ENCODE measurements around the gene GPC5.

Gene GPC5

GRCh38 chr13:92197669-92198068, 799.2 kb downstream of the GPC5 start:
- no peaks in the 10 kb centered on the region for H3K9me3 Mint-ChIP-seq
- DNase-seq (ENCODE audit: low spot score in 2 of 2): no peak
- no peak overlapping the region for H3K27ac Mint-ChIP-seq
- ATAC-seq (ENCODE audit: low read depth): no peak
- H3K4me3 Mint-ChIP-seq: no peak overlapping the region
- H3K4me1 Mint-ChIP-seq: no peaks in the 10 kb centered on the region
- H3K27me3 Mint-ChIP-seq: no peaks in the 10 kb centered on the region
- no peaks in the 10 kb centered on the region for H3K36me3 Mint-ChIP-seq

GRCh38 chr13:92218615-92219014, 820.2 kb downstream of the GPC5 start:
- no peak overlapping the region for H3K4me3 Mint-ChIP-seq
- H3K27ac Mint-ChIP-seq: no peak overlapping the region
- peaks cover 3% of the 10 kb centered on the region for H3K9me3 Mint-ChIP-seq
- H3K27me3 Mint-ChIP-seq: no peaks in the 10 kb centered on the region
- ATAC-seq (ENCODE audit: low read depth): no peak
- H3K36me3 Mint-ChIP-seq: no peaks in the 10 kb centered on the region
- DNase-seq (ENCODE audit: low spot score in 2 of 2): no peak
- H3K4me1 Mint-ChIP-seq: no peaks in the 10 kb centered on the region

- H3K27me3 Mint-ChIP-seq: no peaks in the 10 kb centered on the region
- H3K27ac Mint-ChIP-seq: no peak overlapping the region
- no peak for DNase-seq (ENCODE audit: low spot score in 2 of 2)
- ATAC-seq (ENCODE audit: low read depth): no peak
- no peaks in the 10 kb centered on the region for H3K4me1 Mint-ChIP-seq
- no peak overlapping the region for H3K4me3 Mint-ChIP-seq
- no peaks in the 10 kb centered on the region for H3K36me3 Mint-ChIP-seq
- H3K9me3 Mint-ChIP-seq: peaks cover 5% of the 10 kb centered on the region
Observed at GRCh38 chr13:92221916-92222315, 823.5 kb downstream of the GPC5 start.

GRCh38 chr13:92224052-92224821, 825.8 kb downstream of the GPC5 start:
- Mint-ChIP-seq H3K4me1 (no peaks in the 10 kb centered on the region), H3K9me3 (peaks cover 6% of the 10 kb centered on the region), H3K36me3 (no peaks in the 10 kb centered on the region), H3K4me3 (no peak overlapping the region), H3K27me3 (no peaks in the 10 kb centered on the region), H3K27ac (no peak overlapping the region)
- ATAC-seq (ENCODE audit: low read depth): no peak
- no peak for DNase-seq (ENCODE audit: low spot score in 2 of 2)

- no peak overlapping the region for H3K4me3 Mint-ChIP-seq
- peaks cover 5% of the 10 kb centered on the region for H3K9me3 Mint-ChIP-seq
- no peak overlapping the region for H3K27ac Mint-ChIP-seq
- DNase-seq (ENCODE audit: low spot score in 2 of 2) (no peak), ATAC-seq (ENCODE audit: low read depth) (no peak)
- no peaks in the 10 kb centered on the region for H3K27me3 Mint-ChIP-seq
- no peaks in the 10 kb centered on the region for H3K36me3 Mint-ChIP-seq
- H3K4me1 Mint-ChIP-seq: no peaks in the 10 kb centered on the region
Observed at GRCh38 chr13:92224825-92225224, 826.4 kb downstream of the GPC5 start.

- peaks cover 5% of the 10 kb centered on the region for H3K9me3 Mint-ChIP-seq
- H3K36me3 Mint-ChIP-seq: no peaks in the 10 kb centered on the region
- ATAC-seq (ENCODE audit: low read depth) (no peak), DNase-seq (ENCODE audit: low spot score in 2 of 2) (no peak)
- H3K27me3 Mint-ChIP-seq: no peaks in the 10 kb centered on the region
- H3K27ac Mint-ChIP-seq: no peak overlapping the region
- H3K4me3 Mint-ChIP-seq: no peak overlapping the region
- H3K4me1 Mint-ChIP-seq: no peaks in the 10 kb centered on the region
Observed at GRCh38 chr13:92225861-92226260, 827.4 kb downstream of the GPC5 start.

- ATAC-seq (ENCODE audit: low read depth) (no peak), DNase-seq (ENCODE audit: low spot score in 2 of 2) (no peak)
- Mint-ChIP-seq H3K9me3 (peaks cover 1% of the 10 kb centered on the region), H3K27ac (no peak overlapping the region), H3K36me3 (no peaks in the 10 kb centered on the region), H3K4me1 (no peaks in the 10 kb centered on the region), H3K27me3 (no peaks in the 10 kb centered on the region), H3K4me3 (no peak overlapping the region)
Observed at GRCh38 chr13:92232871-92233270, 834.5 kb downstream of the GPC5 start.

GRCh38 chr13:92251671-92252210, 853.3 kb downstream of the GPC5 start:
- ATAC-seq (ENCODE audit: low read depth) (no peak), DNase-seq (ENCODE audit: low spot score in 2 of 2) (no peak)
- H3K4me3 Mint-ChIP-seq: no peak overlapping the region
- H3K36me3 Mint-ChIP-seq: no peaks in the 10 kb centered on the region
- no peaks in the 10 kb centered on the region for H3K27me3 Mint-ChIP-seq
- H3K4me1 Mint-ChIP-seq: no peaks in the 10 kb centered on the region
- H3K9me3 Mint-ChIP-seq: peaks cover 6% of the 10 kb centered on the region
- H3K27ac Mint-ChIP-seq: no peak overlapping the region

GRCh38 chr13:92255526-92255925, 857.1 kb downstream of the GPC5 start:
- H3K4me1 Mint-ChIP-seq: no peaks in the 10 kb centered on the region
- H3K9me3 Mint-ChIP-seq: peaks cover 6% of the 10 kb centered on the region
- no peak overlapping the region for H3K27ac Mint-ChIP-seq
- ATAC-seq (ENCODE audit: low read depth): no peak
- no peak overlapping the region for H3K4me3 Mint-ChIP-seq
- H3K36me3 Mint-ChIP-seq: no peaks in the 10 kb centered on the region
- no peaks in the 10 kb centered on the region for H3K27me3 Mint-ChIP-seq
- DNase-seq (ENCODE audit: low spot score in 2 of 2): no peak

GRCh38 chr13:92256211-92256610, 857.8 kb downstream of the GPC5 start:
- no peak for DNase-seq (ENCODE audit: low spot score in 2 of 2)
- Mint-ChIP-seq H3K27ac (no peak overlapping the region), H3K27me3 (no peaks in the 10 kb centered on the region), H3K4me3 (no peak overlapping the region), H3K36me3 (no peaks in the 10 kb centered on the region), H3K9me3 (peaks cover 7% of the 10 kb centered on the region), H3K4me1 (no peaks in the 10 kb centered on the region)
- ATAC-seq (ENCODE audit: low read depth): no peak

GRCh38 chr13:92259046-92259445, 860.6 kb downstream of the GPC5 start:
- Mint-ChIP-seq H3K4me3 (no peak overlapping the region), H3K27ac (no peak overlapping the region), H3K27me3 (no peaks in the 10 kb centered on the region), H3K36me3 (no peaks in the 10 kb centered on the region), H3K4me1 (no peaks in the 10 kb centered on the region), H3K9me3 (peaks cover 2% of the 10 kb centered on the region)
- DNase-seq (ENCODE audit: low spot score in 2 of 2) (no peak), ATAC-seq (ENCODE audit: low read depth) (no peak)

- Mint-ChIP-seq H3K4me3 (no peak overlapping the region), H3K9me3 (peaks cover 2% of the 10 kb centered on the region), H3K27me3 (no peaks in the 10 kb centered on the region), H3K27ac (no peak overlapping the region), H3K36me3 (no peaks in the 10 kb centered on the region), H3K4me1 (no peaks in the 10 kb centered on the region)
- ATAC-seq (ENCODE audit: low read depth): no peak
- no peak for DNase-seq (ENCODE audit: low spot score in 2 of 2)
Observed at GRCh38 chr13:92259523-92259922, 861.1 kb downstream of the GPC5 start.

- DNase-seq (ENCODE audit: low spot score in 2 of 2): no peak
- Mint-ChIP-seq H3K36me3 (no peaks in the 10 kb centered on the region), H3K9me3 (peaks cover 2% of the 10 kb centered on the region), H3K27me3 (no peaks in the 10 kb centered on the region), H3K27ac (no peak overlapping the region), H3K4me1 (no peaks in the 10 kb centered on the region), H3K4me3 (no peak overlapping the region)
- ATAC-seq (ENCODE audit: low read depth): no peak
Observed at GRCh38 chr13:92260363-92260762, 861.9 kb downstream of the GPC5 start.

- no peaks in the 10 kb centered on the region for H3K36me3 Mint-ChIP-seq
- H3K27me3 Mint-ChIP-seq: no peaks in the 10 kb centered on the region
- no peaks in the 10 kb centered on the region for H3K4me1 Mint-ChIP-seq
- H3K4me3 Mint-ChIP-seq: no peak overlapping the region
- H3K9me3 Mint-ChIP-seq: peaks cover 2% of the 10 kb centered on the region
- no peak overlapping the region for H3K27ac Mint-ChIP-seq
- DNase-seq (ENCODE audit: low spot score in 2 of 2) (no peak), ATAC-seq (ENCODE audit: low read depth) (no peak)
Observed at GRCh38 chr13:92262100-92262788, 863.8 kb downstream of the GPC5 start.
